Hepatic stellate cell (primary cell): Measurements from ENCODE around the gene MROH2B.
"Not testable (repeated sequence)": the region's sequence is repeated elsewhere in the genome, so short reads cannot be mapped to it uniquely, and the experiment has no call there.

Source experiments
- DNase-seq: peaks from one replicate; pipeline ENCODE4 v3.0.0; 2011; ENCODE audit warnings: low spot score

MROH2B gene

DNA sequence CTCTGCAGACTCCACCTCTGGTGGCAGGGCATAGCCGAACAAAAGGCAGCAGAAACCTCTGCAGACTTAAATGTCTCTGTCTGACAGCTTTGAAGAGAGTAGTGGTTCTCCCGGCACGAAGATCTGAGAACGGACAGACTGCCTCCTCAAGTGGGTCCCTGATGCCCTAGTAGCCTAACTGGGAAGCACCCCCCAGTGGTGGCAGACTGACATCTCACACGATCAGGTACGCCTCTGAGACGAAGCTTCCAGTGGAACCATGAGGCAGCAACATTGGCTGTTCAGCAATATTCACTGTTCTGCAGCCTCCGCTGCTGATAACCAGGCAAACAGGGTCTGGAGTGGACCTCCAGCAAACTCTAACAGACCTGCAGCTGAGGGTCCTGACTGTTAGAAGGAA is 48.5 kb downstream of the MROH2B start:
- not testable (repeated sequence) for DNase-seq

DNA sequence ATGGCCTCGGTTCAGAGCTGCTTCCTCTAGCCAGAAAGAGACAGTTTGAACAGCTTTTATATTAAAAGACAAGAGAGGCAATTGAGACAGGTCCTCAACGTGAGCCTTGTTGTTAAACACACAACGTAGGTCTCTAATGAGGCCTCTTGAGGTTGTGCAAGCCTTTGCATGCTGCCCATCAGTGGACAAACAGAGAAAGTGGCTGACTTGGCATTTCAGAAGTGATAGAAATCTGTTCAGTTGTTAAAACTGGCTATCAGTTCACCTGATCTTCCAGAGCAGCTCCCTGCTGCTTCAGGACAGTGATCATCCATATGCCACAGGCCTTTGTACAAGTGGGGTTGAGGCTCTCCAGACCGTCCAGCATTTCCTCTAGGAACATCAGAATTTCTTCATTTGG is 58.8 kb downstream of the MROH2B start:
- no peak for DNase-seq

DNA sequence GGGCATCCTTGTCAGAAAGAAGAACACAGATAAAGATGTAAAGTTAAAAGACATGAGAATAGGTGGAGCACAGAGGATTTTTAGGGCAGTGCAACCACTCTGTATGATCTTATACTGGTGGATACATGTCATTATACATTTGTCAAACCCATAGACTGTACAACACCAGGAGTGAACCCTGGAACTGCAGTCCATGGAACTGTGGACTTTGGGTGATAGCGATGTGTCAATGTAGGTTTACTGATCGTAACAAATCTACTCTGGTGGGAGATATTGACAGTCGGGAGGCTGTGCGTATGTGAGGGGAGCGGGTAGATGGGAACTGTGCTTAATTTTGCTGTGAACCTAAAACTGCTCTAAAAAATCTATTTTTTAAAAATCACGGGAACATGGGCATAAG is 60.6 kb downstream of the MROH2B start:
- DNase-seq = no peak

DNA sequence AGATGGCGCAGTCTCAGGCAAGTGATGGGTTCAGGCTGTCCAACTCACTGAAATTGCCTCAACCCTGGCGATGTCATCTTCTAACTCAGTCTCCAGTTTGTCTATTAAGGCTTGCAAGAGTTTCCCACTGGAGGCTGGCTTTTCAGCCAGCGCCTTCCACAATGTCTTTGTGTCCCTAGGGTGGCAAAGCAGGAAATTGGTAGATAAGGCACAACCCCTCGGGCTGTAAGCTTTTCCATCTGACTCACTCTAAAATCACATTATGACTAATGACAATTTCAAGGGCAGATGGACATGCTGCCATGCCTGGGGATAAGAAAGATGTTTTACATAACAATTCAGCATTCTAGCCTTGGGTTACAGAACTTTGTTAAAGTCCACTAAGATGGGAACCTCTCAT is 61.9 kb downstream of the MROH2B start:
- peak; percentile 7 for DNase-seq

DNA sequence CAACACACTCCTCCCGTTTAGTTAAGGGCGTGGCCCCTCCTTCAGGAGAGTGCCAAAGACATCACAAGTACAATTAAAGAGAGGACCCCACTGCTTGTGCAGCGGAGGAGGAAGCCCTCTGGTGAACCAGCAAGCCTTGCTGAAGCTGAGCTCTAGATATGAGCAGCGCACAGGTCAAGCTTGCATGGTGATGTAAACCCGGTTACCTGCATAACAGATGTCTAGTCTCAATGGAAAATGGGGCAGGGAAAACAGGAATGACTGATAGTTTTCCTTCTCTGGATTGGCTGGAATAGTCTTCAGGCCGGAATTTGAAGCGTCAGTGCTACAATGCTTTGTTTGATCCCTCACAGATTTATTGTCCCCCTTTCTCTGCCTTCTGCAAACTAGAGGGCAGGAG is 66.2 kb downstream of the MROH2B start:
- DNase-seq = no peak

DNA sequence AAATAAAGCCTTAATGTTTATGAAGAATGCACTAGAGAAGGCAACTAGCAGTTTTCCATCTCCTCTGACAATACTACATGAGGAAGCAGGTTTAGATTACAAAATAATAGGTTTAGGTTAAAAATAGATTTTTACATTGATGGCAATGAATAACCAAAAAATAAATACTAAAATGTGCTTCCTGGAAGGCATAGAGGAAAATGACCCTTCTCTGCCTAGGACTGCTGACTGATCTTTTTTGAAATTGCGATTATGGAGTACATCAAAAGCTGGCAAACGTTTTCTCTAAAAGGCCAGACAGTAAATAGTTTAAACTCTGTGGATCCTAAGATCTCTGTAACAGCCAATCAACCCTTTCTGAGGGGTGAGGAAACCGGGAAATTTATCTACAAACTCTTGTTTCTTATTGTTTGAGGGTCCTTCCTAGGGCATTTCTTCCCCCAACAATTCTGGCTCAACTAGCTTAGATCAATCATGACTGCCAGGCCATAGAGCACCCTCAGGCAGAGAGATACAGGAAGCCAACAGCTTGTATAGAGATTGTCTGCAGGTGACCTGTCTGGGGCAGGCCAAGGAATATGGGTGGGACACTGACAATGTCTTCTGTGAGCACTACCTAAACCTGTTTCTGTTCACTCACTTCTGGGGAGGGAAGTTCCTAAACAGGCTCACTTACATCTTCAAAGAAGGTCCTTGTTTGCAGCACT is 67.3 kb downstream of the MROH2B start:
- DNase-seq = no peak

DNA sequence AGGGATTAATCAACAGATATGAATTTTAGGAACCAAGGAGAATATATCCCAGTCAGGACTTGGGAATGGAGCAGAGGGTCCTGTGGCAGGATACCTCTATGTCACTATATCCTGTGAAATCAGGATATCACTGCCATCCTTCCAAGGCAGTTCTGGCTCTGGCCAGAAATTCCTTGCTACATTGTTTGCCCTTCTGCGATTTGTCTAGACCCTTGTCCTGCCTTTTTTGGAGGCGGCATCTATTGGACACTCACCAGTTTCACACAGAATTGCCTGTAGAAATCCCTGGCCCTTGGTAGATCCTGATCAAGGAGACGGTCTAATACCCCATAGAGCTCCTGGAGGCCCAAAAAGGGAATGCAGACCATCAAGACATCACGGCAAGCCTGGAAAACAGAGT is 71.2 kb downstream of the MROH2B start:
- no peak for DNase-seq

DNA sequence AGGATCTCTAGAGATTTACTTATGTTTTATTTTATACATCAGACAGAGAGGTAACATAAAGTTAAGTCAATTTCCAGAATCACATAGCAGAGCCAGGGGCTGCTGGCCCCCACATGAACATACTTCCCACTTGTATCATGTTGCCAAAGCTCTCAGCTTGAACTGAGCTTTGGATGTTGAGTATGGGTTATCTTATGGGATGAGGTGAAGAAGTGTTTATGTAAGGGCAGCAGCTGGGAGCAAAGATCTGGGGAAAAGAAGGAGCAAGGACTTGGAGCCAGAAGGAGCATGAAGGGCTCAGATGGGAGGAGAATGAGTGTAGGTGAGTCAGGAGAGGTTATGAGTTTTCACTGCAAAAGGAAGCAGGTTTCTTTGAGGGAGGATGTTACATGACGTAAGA is 72.0 kb downstream of the MROH2B start:
- no peak for DNase-seq

DNA sequence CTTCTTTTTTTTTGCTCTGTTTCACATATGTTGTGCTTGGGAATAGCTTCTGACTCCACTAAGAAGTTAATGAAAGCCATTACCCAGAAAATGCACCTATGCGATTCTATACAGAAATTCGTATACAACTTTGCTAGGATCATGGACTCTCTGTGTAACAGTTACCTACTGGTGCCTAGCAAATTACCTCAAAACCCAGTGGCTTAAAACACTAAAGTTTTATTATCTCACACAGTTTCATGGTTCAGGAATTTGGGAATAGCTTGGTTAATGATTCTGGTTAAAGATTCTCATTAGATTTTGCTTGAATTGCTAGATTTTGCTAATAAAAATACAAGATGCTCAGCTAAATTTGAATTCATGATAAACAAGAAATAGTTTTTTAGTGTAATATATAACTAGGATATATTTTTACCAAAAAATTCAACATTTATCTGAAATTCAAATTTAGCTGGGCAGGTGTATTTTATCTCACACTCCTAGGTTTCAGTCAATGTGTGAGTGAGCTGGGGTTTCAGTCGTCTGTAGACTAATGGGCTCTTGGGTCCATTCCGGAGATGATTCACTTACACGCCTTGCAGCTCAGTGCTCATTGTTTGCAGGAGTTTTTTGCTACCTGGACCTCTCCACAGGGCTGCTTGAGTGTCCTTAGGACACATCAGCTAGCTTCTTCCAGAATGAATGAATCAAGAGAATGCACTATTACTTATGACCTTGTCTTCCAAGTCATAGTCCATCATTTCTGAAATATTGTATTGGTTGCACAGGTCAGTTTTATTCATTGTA is 75.1 kb downstream of the MROH2B start:
- no peak for DNase-seq

DNA sequence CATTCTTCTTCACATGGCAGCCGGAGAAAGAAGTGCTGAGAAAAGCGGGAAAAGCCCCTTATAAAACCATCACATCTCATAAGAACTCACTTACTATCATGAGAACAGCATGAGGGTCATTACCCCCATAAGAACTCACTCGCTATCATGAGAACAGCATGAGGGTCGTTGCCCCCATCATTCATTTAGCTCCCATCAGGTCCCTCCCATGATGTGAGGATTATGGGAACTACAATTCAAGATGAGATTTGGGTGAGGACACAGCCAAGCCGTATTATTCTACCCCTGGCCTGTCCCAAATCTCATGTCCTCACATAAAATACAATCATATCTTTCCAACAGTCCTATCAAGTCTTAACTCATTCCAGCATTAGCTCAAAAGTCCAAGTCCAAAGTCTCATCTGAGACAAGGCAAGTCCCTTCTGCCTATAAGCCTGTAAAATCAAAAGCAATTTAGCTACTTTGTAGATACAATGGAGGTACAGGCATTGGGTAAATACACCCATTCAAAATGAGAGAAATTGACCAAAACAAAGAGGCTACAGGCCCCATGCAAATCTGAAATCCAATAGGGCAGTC is 79.1 kb downstream of the MROH2B start:
- no peak for DNase-seq

DNA sequence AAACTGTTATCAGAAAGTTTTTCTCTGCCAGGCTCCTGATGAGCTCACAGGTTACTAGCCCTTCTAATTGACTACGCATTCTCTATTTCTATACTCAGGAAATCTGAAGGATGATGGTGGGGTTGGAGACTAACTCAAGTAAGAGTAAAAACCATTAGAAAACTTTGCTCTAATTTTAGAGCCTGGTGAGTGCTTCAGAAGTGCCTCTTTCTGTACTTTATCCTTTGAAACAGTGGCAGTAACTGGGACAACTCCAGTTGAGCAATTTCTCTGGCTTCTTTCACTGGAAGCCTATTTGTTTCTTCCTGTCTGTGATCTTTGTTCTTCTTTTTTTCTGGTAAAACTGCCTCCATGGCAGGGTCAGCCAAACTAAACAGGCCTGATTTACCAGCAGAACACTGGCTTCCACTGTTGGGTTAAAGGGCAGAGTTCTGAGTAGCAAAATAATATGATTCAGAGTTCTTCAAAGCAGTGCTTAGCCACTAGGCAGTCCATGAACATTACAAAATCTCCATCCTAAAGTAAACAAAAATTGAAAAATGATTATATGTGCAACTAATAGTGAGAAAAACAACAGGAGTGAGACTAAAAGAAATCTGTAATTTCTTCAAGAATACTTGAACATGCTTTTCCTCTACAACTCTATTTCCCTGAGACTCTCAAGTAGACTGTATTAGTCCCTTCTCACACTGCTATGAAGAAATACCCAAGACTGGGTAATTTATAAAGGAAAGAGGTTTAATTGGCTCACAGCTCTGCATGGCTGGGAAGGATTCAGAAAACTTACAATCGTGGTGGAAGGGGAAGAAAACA is 79.8 kb downstream of the MROH2B start:
- peak; percentile 24 for DNase-seq

DNA sequence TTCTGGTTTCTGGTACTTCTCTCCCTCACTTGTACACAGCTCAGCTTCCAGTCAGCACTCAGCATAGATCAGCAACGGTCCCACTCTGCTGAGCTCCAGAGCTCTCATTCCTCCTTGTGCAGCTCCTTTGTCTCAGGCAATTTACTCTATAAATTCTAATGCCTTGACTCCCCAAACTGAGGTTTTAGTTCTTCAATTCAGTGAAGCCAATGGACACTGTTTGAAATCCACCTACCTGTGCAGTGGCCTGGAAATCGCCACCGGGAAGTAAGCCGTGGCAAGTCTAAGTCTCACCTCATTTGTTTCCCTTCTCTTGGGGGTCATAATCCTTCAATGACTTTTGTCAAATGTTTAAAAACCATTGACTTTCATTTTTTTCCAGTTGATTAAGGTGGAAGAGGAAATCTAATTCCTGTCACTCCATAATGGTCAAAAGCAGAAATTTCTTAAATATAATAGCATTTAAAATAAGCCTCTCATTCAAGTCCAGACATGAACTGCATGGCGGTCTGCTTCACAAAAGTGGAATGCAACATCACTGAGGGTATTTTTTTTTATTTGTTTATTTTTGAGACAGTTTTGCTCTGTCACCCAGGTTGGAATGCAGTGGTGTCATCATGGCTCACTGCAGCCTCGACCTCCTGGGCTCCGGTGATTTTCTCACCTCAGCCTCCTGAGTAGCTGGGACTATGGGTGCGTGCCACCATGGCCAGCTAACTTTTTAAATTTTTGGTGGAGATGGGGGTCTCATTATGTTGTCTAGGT is 82.2 kb downstream of the MROH2B start:
- no peak for DNase-seq

DNA sequence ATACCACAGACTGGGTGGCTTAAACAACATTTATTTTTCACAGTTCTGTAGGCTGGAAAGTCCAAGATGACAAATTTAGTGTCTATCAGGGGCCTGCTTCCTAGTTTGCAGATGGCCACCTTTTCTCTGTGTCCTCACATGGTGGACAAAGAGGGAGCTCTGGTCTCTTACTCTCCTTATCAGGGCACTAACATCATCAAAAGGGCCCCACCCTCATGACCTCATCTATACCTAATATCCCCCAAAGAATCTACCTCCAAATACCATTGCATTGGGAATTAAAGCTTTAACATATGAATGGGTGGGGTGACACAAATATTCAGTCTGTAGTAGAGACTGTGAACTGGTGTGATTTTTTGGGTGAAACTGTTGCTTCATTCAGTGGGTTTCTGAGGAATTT is 83.8 kb downstream of the MROH2B start:
- no peak for DNase-seq

DNA sequence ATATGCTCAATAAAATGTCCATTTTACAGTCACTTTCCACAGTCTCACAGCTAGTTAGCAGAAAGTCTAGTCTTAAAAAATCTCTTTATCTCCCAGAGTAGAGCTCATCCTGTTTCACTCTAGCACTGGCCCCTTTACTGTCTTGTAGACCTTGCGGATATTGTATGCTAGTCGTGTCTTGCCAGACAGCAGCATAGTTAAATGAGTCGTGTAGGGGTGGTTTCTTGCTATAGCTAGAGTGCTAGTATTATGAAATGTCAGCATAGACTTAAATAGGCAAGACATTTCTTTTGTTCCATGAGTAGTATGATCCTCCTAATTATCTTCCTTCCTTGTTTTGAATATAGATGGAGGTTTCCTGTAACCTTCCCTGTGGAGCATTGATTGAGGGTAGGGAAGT is 84.5 kb downstream of the MROH2B start:
- DNase-seq = no peak

DNA sequence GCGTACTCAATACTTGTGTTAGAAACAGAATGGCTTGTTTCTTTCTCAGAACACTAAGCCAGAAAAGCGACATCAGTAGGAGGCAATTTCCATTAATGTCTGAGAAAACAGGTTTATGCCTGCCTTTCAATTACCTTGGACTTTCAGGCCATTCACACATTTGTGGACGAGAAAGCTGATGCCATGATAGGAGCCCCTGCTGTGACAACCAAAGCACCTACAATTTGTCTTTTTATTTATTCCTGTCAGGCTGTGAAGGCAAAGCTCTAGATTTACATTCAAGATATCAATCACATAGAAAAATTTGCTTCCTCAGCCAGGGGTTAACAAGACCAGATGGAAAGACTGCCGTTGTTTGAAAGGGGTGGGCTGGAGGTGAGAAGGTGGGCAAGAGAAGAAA is 85.6 kb downstream of the MROH2B start:
- DNase-seq = no peak

DNA sequence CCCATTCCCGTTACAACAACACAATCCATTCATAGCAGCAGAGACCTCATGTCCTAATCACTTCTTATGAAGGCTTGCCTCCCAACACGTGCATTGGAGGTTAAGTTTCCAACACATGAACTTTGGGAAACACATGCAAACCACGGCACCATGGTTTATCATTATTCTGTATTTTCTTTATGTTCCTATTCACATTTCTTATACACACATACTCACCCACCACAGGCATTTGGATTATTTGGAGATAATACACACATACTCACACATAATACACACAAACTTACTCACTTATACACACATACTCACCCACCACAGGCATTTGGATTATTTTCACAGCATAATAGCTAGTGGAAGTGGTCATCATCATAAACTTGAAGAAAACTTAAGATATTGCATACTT is 86.3 kb downstream of the MROH2B start:
- DNase-seq = no peak

DNA sequence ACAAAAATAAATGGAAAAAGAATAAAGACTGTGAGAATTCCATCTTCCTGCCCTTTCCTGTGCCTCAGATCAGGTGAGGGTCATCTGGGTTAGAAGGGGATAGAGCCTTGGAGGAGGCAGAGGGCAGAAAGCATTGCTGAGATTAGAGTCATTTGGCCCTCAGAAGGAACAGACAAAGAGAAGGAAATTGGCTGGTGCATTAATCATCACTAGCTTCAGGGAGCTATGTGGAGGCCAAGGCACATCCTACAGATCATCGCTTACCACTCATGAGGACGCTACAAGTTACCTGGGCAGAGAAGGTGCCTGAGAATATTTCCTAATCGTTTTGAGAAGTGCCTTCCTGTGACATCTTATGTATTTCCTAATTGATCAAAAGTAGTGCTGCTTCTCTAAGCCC is 87.4 kb downstream of the MROH2B start:
- DNase-seq = no peak

DNA sequence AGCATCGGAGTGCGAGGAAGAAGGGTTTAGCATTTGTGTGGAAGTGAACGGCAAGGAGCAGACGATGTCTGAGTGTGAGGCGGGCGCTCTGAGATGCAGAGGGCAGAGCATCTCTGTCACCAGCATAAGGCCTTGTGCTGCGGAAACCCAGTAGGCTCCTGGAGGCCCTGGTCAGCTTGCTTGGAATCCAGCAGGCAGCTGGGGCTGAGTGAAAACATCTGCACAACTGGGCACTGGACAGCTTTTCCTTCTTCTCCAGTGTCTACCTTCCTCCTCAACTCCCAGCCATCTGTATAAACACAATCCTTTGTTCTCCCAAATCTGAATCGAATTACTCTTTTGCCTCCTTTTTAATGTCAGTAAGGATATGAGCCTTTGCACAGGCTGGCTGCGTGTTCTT is 89.7 kb downstream of the MROH2B start:
- DNase-seq = no peak

DNA sequence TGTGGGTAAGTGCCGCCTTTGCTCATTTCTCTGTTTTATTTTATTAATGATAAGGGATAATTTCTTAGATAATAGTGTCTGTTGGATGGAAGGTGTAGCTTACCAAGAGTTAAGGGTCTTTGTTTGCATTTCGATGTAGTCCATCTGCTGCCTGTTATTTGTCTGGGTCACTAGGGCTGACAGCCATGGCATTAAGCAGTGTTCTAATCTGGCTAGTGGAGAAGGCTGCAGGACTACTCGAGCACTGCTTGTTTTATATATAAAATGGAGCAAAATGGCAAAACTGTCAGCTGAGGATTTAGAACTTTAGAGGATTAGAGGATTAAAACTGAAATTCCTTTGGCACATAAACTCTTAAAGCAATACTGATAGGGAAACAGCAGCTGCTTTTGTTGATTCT is 94.3 kb downstream of the MROH2B start:
- no peak for DNase-seq

DNA sequence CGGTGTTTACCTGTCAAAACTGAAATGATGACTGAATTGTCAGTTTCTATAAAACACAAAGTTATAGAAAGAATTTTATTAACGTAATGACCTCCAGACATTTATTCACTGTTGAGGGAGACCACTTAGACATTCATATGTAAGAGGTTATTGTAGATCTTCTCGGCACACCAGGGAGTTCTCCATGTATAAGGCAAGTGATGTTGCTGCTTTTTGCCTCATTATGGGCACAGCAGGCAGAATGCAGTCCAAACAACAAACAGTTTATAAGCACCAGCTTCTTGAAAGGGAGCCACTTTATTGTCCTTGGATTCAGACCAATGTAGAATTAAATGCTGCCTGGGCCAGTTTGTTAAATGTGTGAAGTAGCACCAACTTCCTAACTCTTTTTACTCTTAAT is 95.1 kb downstream of the MROH2B start:
- no peak for DNase-seq

DNA sequence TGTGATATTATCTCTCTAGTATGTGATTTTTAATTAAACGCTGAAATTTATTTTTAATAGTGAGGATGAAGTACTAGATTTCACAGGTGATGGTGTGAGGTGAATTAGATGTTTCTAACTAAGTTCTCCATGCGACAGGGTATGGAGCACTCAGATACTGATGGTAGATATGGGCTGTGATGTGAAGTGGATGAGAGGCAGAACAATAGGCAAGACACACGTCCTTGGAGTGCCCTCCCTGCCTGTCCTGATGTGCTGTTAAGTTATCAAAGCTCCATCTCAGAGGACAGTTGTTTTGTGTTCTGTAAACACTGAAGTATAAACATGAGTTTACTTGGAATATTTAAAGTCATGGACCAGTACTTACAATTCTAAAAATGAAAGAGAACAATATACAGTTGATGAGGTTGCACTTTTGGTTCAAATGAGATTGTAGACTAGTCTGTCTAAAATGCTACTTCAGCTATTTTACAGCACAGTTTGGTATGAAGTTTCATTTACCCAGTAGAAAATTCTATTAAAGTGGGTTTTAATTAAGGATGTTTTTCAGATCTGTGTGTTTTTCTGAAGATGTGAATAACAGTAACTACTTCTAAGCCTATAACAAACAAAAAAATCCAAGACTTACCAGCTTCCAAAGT is 97.7 kb downstream of the MROH2B start:
- no peak for DNase-seq
